ENCODE results near the gene SLC4A7.

SLC4A7 gene

GRCh38 chr3:27521872-27522265 lies 37.7 kb upstream of the SLC4A7 start:
- no peak for TF ChIP-seq CTCF (IDR thresholded peaks at IDR 0.05; ENCODE audit: low read depth, low read length, missing control alignments)
- in situ Hi-C loops (cut with HindIII; ENCODE audit: low sequenced_read_pairs) = no loop called here
- no peak overlapping the region for H3K4me3 ChIP-seq (ENCODE audit: low read depth, low read length)
- DNase-seq (ENCODE audit: low read depth) = no peak

GRCh38 chr3:27521179-27521871 lies 37.1 kb upstream of the SLC4A7 start:
- DNase-seq (ENCODE audit: low read depth) = no peak
- no peak overlapping the region for H3K4me3 ChIP-seq (ENCODE audit: low read depth, low read length)
- in situ Hi-C loops (cut with HindIII; ENCODE audit: low sequenced_read_pairs) = no loop called here
- no peak for TF ChIP-seq CTCF (IDR thresholded peaks at IDR 0.05; ENCODE audit: low read depth, low read length, missing control alignments)

- DNase-seq (ENCODE audit: low read depth) = no peak
- in situ Hi-C loops (cut with HindIII; ENCODE audit: low sequenced_read_pairs) = no loop called here
- no peak for TF ChIP-seq CTCF (IDR thresholded peaks at IDR 0.05; ENCODE audit: low read depth, low read length, missing control alignments)
- no peak overlapping the region for H3K4me3 ChIP-seq (ENCODE audit: low read depth, low read length)
Observed at GRCh38 chr3:27511724-27512422, 27.7 kb upstream of the SLC4A7 start.

GRCh38 chr3:27509376-27509775 lies 25.2 kb upstream of the SLC4A7 start:
- TF ChIP-seq CTCF (IDR thresholded peaks at IDR 0.05; ENCODE audit: low read depth, low read length, missing control alignments) = no peak
- in situ Hi-C loops (cut with HindIII; ENCODE audit: low sequenced_read_pairs) = no loop called here
- no peak for DNase-seq (ENCODE audit: low read depth)
- H3K4me3 ChIP-seq (ENCODE audit: low read depth, low read length) = no peak overlapping the region

- no peak for DNase-seq (ENCODE audit: low read depth)
- H3K4me3 ChIP-seq (ENCODE audit: low read depth, low read length) = no peak overlapping the region
- no peak for TF ChIP-seq CTCF (IDR thresholded peaks at IDR 0.05; ENCODE audit: low read depth, low read length, missing control alignments)
- in situ Hi-C loops (cut with HindIII; ENCODE audit: low sequenced_read_pairs) = no loop called here
Observed at GRCh38 chr3:27508424-27508823, 24.2 kb upstream of the SLC4A7 start.

GRCh38 chr3:27507515-27508266 lies 23.5 kb upstream of the SLC4A7 start:
- in situ Hi-C loops (cut with HindIII; ENCODE audit: low sequenced_read_pairs) = no loop called here
- TF ChIP-seq CTCF (IDR thresholded peaks at IDR 0.05; ENCODE audit: low read depth, low read length, missing control alignments) = no peak
- H3K4me3 ChIP-seq (ENCODE audit: low read depth, low read length) = no peak overlapping the region
- no peak for DNase-seq (ENCODE audit: low read depth)

Measured in astrocyte of the cerebellum (primary cell).